ENCODE measurements around the gene PARM1. TPM values are rescaled to one million over a fixed set of nuclear protein-coding genes. Genes with fewer than 3 reads are reported as not detected.

The PARM1 gene
- total and polyA plus RNA-seq, 2 experiments from 2014 or later = 4.9 to 10.4 TPM

GRCh38 chr4:74975082-74975481 is 42.2 kb downstream of the PARM1 start:
- H3K36me3 ChIP-seq (ENCODE audit: insufficient read depth) = peaks cover 7% of the 10 kb centered on the region; the same call in 1 of the 2 replicates
- no peak overlapping the region for H3K4me3 ChIP-seq
- H3K79me2 ChIP-seq (replicated peaks; ENCODE audit: insufficient read depth) = no peaks in the 10 kb centered on the region
- ATAC-seq = no peak
- no peak overlapping the region for H3K4me2 ChIP-seq
- H3K27ac ChIP-seq (ENCODE audit: low read depth) = no peak overlapping the region
- Mint-ChIP-seq H3K27ac (no peak overlapping the region), H3K4me1 (no peaks in the 10 kb centered on the region), H3K4me3 (no peak overlapping the region), H3K36me3 (ENCODE audit: low read depth) (peaks cover 3% of the 10 kb centered on the region; the same call in 1 of the 3 replicates), H3K27me3 (ENCODE audit: insufficient read depth, low read depth, poor library complexity) (no peaks in the 10 kb centered on the region), H3K9me3 (peaks cover 12% of the 10 kb centered on the region; the same call in 2 of the 3 replicates)
- DNase-seq (ENCODE audit: low spot score) = no peak
- no peak for TF ChIP-seq ETS1 (IDR thresholded peaks at IDR 0.05)
- TF ChIP-seq JUNB (IDR thresholded peaks at IDR 0.05; ENCODE audit: unreplicated experiment) = no peak
- no peak for TF ChIP-seq REST (IDR thresholded peaks at IDR 0.05; ENCODE audit: unreplicated experiment)
- no peak for TF ChIP-seq NANOG (IDR thresholded peaks at IDR 0.05; ENCODE audit: borderline replicate concordance)
- no peak for TF ChIP-seq ZNF114 (CRISPR knock-in tag; IDR thresholded peaks at IDR 0.05)
- no peak for TF ChIP-seq POLR2AphosphoS5 (IDR thresholded peaks at IDR 0.05; ENCODE audit: low read depth)
- no peak for TF ChIP-seq ZNF462 (CRISPR knock-in tag; IDR thresholded peaks at IDR 0.05)
- TF ChIP-seq EZH2 (IDR thresholded peaks at IDR 0.05; ENCODE audit: low read depth, unreplicated experiment) = no peak
- no peak for TF ChIP-seq STAT1 (IDR thresholded peaks at IDR 0.05; ENCODE audit: unreplicated experiment)
- TF ChIP-seq EZH2phosphoT487 (IDR thresholded peaks at IDR 0.05; ENCODE audit: unreplicated experiment) = no peak
- TF ChIP-seq CTCF (conservative IDR thresholded peaks at IDR 0.05; ENCODE audit: low read depth in 2 of 2) = no peak
- TF ChIP-seq CREB1 (CRISPR knock-in tag; IDR thresholded peaks at IDR 0.05; ENCODE audit: low read depth) = no peak
- TF ChIP-seq ZNF331 (CRISPR knock-in tag; IDR thresholded peaks at IDR 0.05; ENCODE audit: low read depth) = no peak
- H4K20me1 ChIP-seq (replicated peaks; ENCODE audit: insufficient read depth) = no peaks in the 10 kb centered on the region
- no peaks in the 10 kb centered on the region for H3K9me2 ChIP-seq (ENCODE audit: insufficient read depth)
- no peaks in the 10 kb centered on the region for H3F3A ChIP-seq (replicated peaks; ENCODE audit: low read depth)
- H3K4me1 ChIP-seq (ENCODE audit: insufficient read depth) = no peaks in the 10 kb centered on the region
- no peaks in the 10 kb centered on the region for H3K27me3 ChIP-seq (ENCODE audit: insufficient read depth)
- H2AFZ ChIP-seq = no peak overlapping the region
